Neural cell (in vitro differentiated cells): Measurements from ENCODE around the gene FAM90A26.
"Not testable (repeated sequence)": the region's sequence is repeated elsewhere in the genome, so short reads cannot be mapped to it uniquely, and the experiment has no call there.

ENCODE experiments used
- EP300 ChIP-seq: fragments of 450-650 bp; conservative IDR thresholded peaks from 2 replicates; pipeline ENCODE4 v1.6.1; 2014; ENCODE audit warnings: antibody characterized with exemption, mild to moderate bottlenecking, moderate library complexity; ENCODE audit not compliant: poor library complexity, severe bottlenecking
- POLR2AphosphoS5 ChIP-seq: IDR thresholded peaks from 2 replicates; pipeline ENCODE4 v1.6.1; 2012

GRCh38 chr4:9214701-9215100 is 44.5 kb downstream of the FAM90A26 start:
- not testable (repeated sequence) for TF ChIP-seq POLR2AphosphoS5, EP300
